C4-2B (cell line): ENCODE results near the gene PPP3CB.

Source experiments
- CTCF ChIP-seq: fragments of 450-650 bp; conservative IDR thresholded peaks from 2 replicates; pipeline ENCODE4 v1.5.1; 2017; ENCODE audit warnings: mild to moderate bottlenecking
- ZFX ChIP-seq: fragments of 450-650 bp; IDR thresholded peaks from 2 replicates; pipeline ENCODE4 v1.6.1; 2017

- no peak for TF ChIP-seq CTCF
- TF ChIP-seq ZFX: no peak
These were observed 10.7 kb upstream of the PPP3CB start for GRCh38 chr10:73506491-73506890.
